PC-9 (cell line): ENCODE data around the gene MYO16. TPM values are rescaled to one million over a fixed set of nuclear protein-coding genes. Genes with fewer than 3 reads are reported as not detected.

ENCODE experiments used
- BruUV-seq: library from RNA; stranded (reverse); fragments of 400-500 nt; replicated peaks from 2 replicates; lab custom pipeline; 2021; lab: Mats Ljungman, UMichigan
- CTCF ChIA-PET: fragments of 300-600 bp; sonication (Branson Sonifier 250); formaldehyde crosslinking; loops from one replicate; lab custom pipeline; 2022; ENCODE audit warnings: antibody characterized with exemption; lab: Charles Lee
- POLR2A ChIA-PET: fragments of 300-600 bp; sonication (Branson Sonifier 250); formaldehyde crosslinking; loops from one replicate; lab custom pipeline; 2022; ENCODE audit warnings: antibody characterized with exemption; ENCODE audit not compliant: unreplicated experiment; lab: Charles Lee
- DNase-seq, 2 experiments: peaks; one replicate each; pipeline versions ENCODE4 v3.0.0 to v3.0.0-alpha.2; 2015 to 2022; ENCODE audit warnings: mixed read lengths in 1 of 2
- H2AFZ ChIP-seq: fragments of 200-600 bp; sonication (generic); 2 replicates; pipeline ENCODE4 v1.8.1; 2017; ENCODE audit warnings: antibody characterized with exemption
- H3F3A ChIP-seq: fragments of 200-600 bp; sonication (generic); 2 replicates; pipeline ENCODE4 v1.8.1; 2017; ENCODE audit warnings: antibody characterized with exemption, mild to moderate bottlenecking, low read depth; ENCODE audit not compliant: insufficient read depth
- H3K27ac ChIP-seq: fragments of 200-600 bp; sonication (generic); 2 replicates; pipeline ENCODE4 v1.6.1; 2016; ENCODE audit warnings: mixed run types
- H3K27me3 ChIP-seq: fragments of 200-600 bp; sonication (generic); 2 replicates; pipeline ENCODE4 v1.6.1; 2016; ENCODE audit warnings: low read depth, mixed run types; ENCODE audit not compliant: insufficient read depth
- H3K36me3 ChIP-seq: fragments of 200-600 bp; sonication (generic); 2 replicates; pipeline ENCODE4 v1.6.1; 2016; ENCODE audit warnings: low read depth, mixed run types
- H3K4me1 ChIP-seq: fragments of 200-600 bp; sonication (generic); replicated peaks from 2 replicates; pipeline ENCODE4 v1.6.1; 2016; ENCODE audit warnings: mixed run types; ENCODE audit not compliant: insufficient read depth
- H3K4me2 ChIP-seq: fragments of 200-600 bp; sonication (generic); 2 replicates; pipeline ENCODE4 v1.6.1; 2017; ENCODE audit warnings: mixed run types
- H3K4me3 ChIP-seq: fragments of 200-600 bp; sonication (generic); 2 replicates; pipeline ENCODE4 v1.6.1; 2016; ENCODE audit warnings: mixed run types
- H3K79me2 ChIP-seq: fragments of 200-600 bp; sonication (generic); 2 replicates; pipeline ENCODE4 v1.6.1; 2017; ENCODE audit warnings: low read depth, mixed run types
- H3K9me2 ChIP-seq: fragments of 200-600 bp; sonication (generic); 2 replicates; pipeline ENCODE4 v1.8.1; 2017; ENCODE audit warnings: mild to moderate bottlenecking; ENCODE audit not compliant: insufficient read depth
- H3K9me3 ChIP-seq: fragments of 200-600 bp; sonication (generic); 2 replicates; pipeline ENCODE4 v1.8.1; 2016; ENCODE audit warnings: low read depth; ENCODE audit not compliant: insufficient read depth
- H4K20me1 ChIP-seq: fragments of 200-600 bp; sonication (generic); 2 replicates; pipeline ENCODE4 v1.8.1; 2017; ENCODE audit not compliant: insufficient read depth
- CTCF ChIP-seq: fragments of 200-600 bp; sonication (generic); conservative IDR thresholded peaks from 2 replicates; pipeline ENCODE4 v1.6.1; 2017; ENCODE audit warnings: mixed run types, antibody characterized with exemption, mild to moderate bottlenecking, moderate library complexity
- EZH2 ChIP-seq: fragments of 200-600 bp; sonication (generic); IDR thresholded peaks from 2 replicates; pipeline ENCODE4 v1.8.0; 2017; ENCODE audit warnings: antibody characterized with exemption, low read depth
- intact Hi-C: fragments of 100-400 bp; cut with micrococcal nuclease; formaldehyde crosslinking; loops from one replicate; pipeline ENCODE4 v1.10.0; 2022; ENCODE audit not compliant: unreplicated experiment
- total RNA-seq: library from RNA; stranded (reverse); gene quantifications from 2 replicates; pipeline ENCODE4 v1.2.3, GENCODE V29; 2021

Gene MYO16
- total RNA-seq, 1 experiment from 2014 or later, result 0.59 TPM

- POLR2A ChIA-PET, result no interaction called here
These were observed 33.1 kb downstream of the MYO16 start for GRCh38 chr13:108662528-108662927.

GRCh38 chr13:108663710-108664109, 34.3 kb downstream of the MYO16 start:
- Histone ChIP-seq H3K4me3 (no peak overlapping the region), H3F3A (no peaks in the 10 kb centered on the region), H3K4me1 (peaks cover 5% of the 10 kb centered on the region; the same call in 1 of the 2 replicates), H3K9me2 (no peaks in the 10 kb centered on the region), H3K27me3 (no peaks in the 10 kb centered on the region), H3K9me3 (no peaks in the 10 kb centered on the region), H3K27ac (no peak overlapping the region), H2AFZ (no peak overlapping the region), H3K4me2 (no peak overlapping the region), H3K79me2 (no peaks in the 10 kb centered on the region), H4K20me1 (no peaks in the 10 kb centered on the region), H3K36me3 (no peaks in the 10 kb centered on the region)
- ChIA-PET CTCF (no interaction called here), POLR2A (no interaction called here)
- DNase-seq, result no peak
- TF ChIP-seq EZH2 (no peak), CTCF (no peak)
- intact Hi-C loops, result no loop called here
- BruUV-seq, result no TSS peak

More at GRCh38 chr13:108662528-108662927, 33.1 kb downstream of the MYO16 start:
- Histone ChIP-seq H3K9me2 (no peaks in the 10 kb centered on the region; the same call in 1 of the 2 replicates), H3K36me3 (no peaks in the 10 kb centered on the region), H3K4me1 (peaks cover 5% of the 10 kb centered on the region; the same call in 1 of the 2 replicates), H3K4me3 (no peak overlapping the region), H3K4me2 (peak overlapping the region; percentile 23), H4K20me1 (no peaks in the 10 kb centered on the region), H2AFZ (no peak overlapping the region), H3K27me3 (no peaks in the 10 kb centered on the region), H3K27ac (no peak overlapping the region), H3F3A (no peaks in the 10 kb centered on the region), H3K9me3 (no peaks in the 10 kb centered on the region), H3K79me2 (no peaks in the 10 kb centered on the region)
- no peak for DNase-seq
- intact Hi-C loops, result no loop called here
- CTCF ChIA-PET, result no interaction called here
- TF ChIP-seq EZH2 (no peak), CTCF (no peak)
- BruUV-seq, result no TSS peak

- no TSS peak for BruUV-seq
- intact Hi-C loops, result no loop called here
- H3K79me2 ChIP-seq, result no peaks in the 10 kb centered on the region
These were observed 37.8 kb downstream of the MYO16 start for GRCh38 chr13:108667205-108667604.

More at GRCh38 chr13:108667205-108667604, 37.8 kb downstream of the MYO16 start:
- no peaks in the 10 kb centered on the region for H3K9me3 ChIP-seq
- H3K9me2 ChIP-seq, result no peaks in the 10 kb centered on the region
- no peak overlapping the region for H3K27ac ChIP-seq
- peaks cover 3% of the 10 kb centered on the region; the same call in 1 of the 2 replicates for H3K4me1 ChIP-seq
- no peak overlapping the region for H3K4me3 ChIP-seq
- no peak for TF ChIP-seq CTCF
- no peak for TF ChIP-seq EZH2
- no peaks in the 10 kb centered on the region for H3K36me3 ChIP-seq
- POLR2A ChIA-PET, result no interaction called here
- H3F3A ChIP-seq, result no peaks in the 10 kb centered on the region
- CTCF ChIA-PET, result no interaction called here
- no peaks in the 10 kb centered on the region for H4K20me1 ChIP-seq
- no peaks in the 10 kb centered on the region for H3K27me3 ChIP-seq
- DNase-seq, result no peak
- no peak overlapping the region for H2AFZ ChIP-seq
- no peak overlapping the region for H3K4me2 ChIP-seq
